HEK293 (cell line): Measurements from ENCODE around the gene LYST.

ENCODE experiments used
- GLIS2 ChIP-seq: fragments of 450-650 bp; formaldehyde crosslinking; IDR thresholded peaks from 2 replicates; pipeline ENCODE4 v1.5.1; 2016; ENCODE audit warnings: missing biosample characterization, missing genetic modification characterization
- OVOL3 ChIP-seq: fragments of 450-650 bp; formaldehyde crosslinking; IDR thresholded peaks from 2 replicates; pipeline ENCODE4 v1.5.1; 2016; ENCODE audit warnings: missing biosample characterization, missing genetic modification characterization
- PRDM1 ChIP-seq: fragments of 450-650 bp; formaldehyde crosslinking; IDR thresholded peaks from 2 replicates; pipeline ENCODE4; 2016; ENCODE audit warnings: missing biosample characterization, missing genetic modification characterization
- RBAK ChIP-seq: fragments of 450-650 bp; formaldehyde crosslinking; IDR thresholded peaks from 2 replicates; pipeline ENCODE4 v1.5.1; 2016; ENCODE audit warnings: missing biosample characterization, missing genetic modification characterization
- SCRT1 ChIP-seq: fragments of 450-650 bp; formaldehyde crosslinking; IDR thresholded peaks from 2 replicates; pipeline ENCODE4 v1.5.1; 2016; ENCODE audit warnings: missing biosample characterization, missing genetic modification characterization, borderline replicate concordance
- SP2 ChIP-seq: fragments of 450-650 bp; formaldehyde crosslinking; IDR thresholded peaks from 2 replicates; pipeline ENCODE4 v1.5.1; 2016; ENCODE audit warnings: missing biosample characterization, missing genetic modification characterization
- SP3 ChIP-seq: fragments of 450-650 bp; formaldehyde crosslinking; IDR thresholded peaks from 2 replicates; pipeline ENCODE4 v1.5.1; 2016; ENCODE audit warnings: missing biosample characterization, missing genetic modification characterization
- ZBTB10 ChIP-seq: fragments of 450-650 bp; formaldehyde crosslinking; IDR thresholded peaks from 2 replicates; pipeline ENCODE4 v1.5.1; 2016; ENCODE audit warnings: missing biosample characterization, missing genetic modification characterization
- ZBTB21 ChIP-seq: fragments of 450-650 bp; formaldehyde crosslinking; IDR thresholded peaks from 2 replicates; pipeline ENCODE4 v1.5.1; 2017; ENCODE audit warnings: missing biosample characterization, missing genetic modification characterization
- ZBTB7A ChIP-seq: fragments of 450-650 bp; formaldehyde crosslinking; IDR thresholded peaks from 2 replicates; pipeline ENCODE4 v1.5.1; 2016; ENCODE audit warnings: low read depth, missing biosample characterization, missing genetic modification characterization
- ZBTB8A ChIP-seq: fragments of 450-650 bp; formaldehyde crosslinking; IDR thresholded peaks from 2 replicates; pipeline ENCODE4 v1.5.1; 2016; ENCODE audit warnings: missing biosample characterization, missing genetic modification characterization
- ZFP3 ChIP-seq: fragments of 450-650 bp; formaldehyde crosslinking; IDR thresholded peaks from 2 replicates; pipeline ENCODE4 v1.5.1; 2016; ENCODE audit warnings: low read depth, missing biosample characterization, missing genetic modification characterization
- ZIC2 ChIP-seq: fragments of 450-650 bp; formaldehyde crosslinking; IDR thresholded peaks from 2 replicates; pipeline ENCODE4 v1.5.1; 2016; ENCODE audit warnings: missing biosample characterization, missing genetic modification characterization
- ZNF148 ChIP-seq: fragments of 450-650 bp; formaldehyde crosslinking; IDR thresholded peaks from 2 replicates; pipeline ENCODE4 v1.5.0; 2017; ENCODE audit warnings: missing biosample characterization, missing genetic modification characterization, borderline replicate concordance
- ZNF37A ChIP-seq: fragments of 450-650 bp; IDR thresholded peaks from 2 replicates; pipeline ENCODE4 v1.5.1; 2018; ENCODE audit warnings: missing biosample characterization, missing genetic modification characterization
- ZNF423 ChIP-seq: fragments of 450-650 bp; formaldehyde crosslinking; IDR thresholded peaks from 2 replicates; pipeline ENCODE4 v1.5.1; 2016; ENCODE audit warnings: missing biosample characterization, missing genetic modification characterization
- ZNF521 ChIP-seq: fragments of 450-650 bp; formaldehyde crosslinking; IDR thresholded peaks from 2 replicates; pipeline ENCODE4 v1.5.1; 2017; ENCODE audit warnings: missing biosample characterization, mild to moderate bottlenecking, missing genetic modification characterization
- ZNF544 ChIP-seq: fragments of 450-650 bp; formaldehyde crosslinking; IDR thresholded peaks from 2 replicates; pipeline ENCODE4 v1.5.0; 2017; ENCODE audit warnings: missing biosample characterization, missing genetic modification characterization
- ZNF549 ChIP-seq: fragments of 450-650 bp; IDR thresholded peaks from 2 replicates; pipeline ENCODE4 v1.5.1; 2018; ENCODE audit warnings: missing biosample characterization, missing genetic modification characterization, mild to moderate bottlenecking, inconsistent platforms, moderate library complexity
- ZNF561 ChIP-seq: fragments of 450-650 bp; IDR thresholded peaks from 2 replicates; pipeline ENCODE4 v1.5.1; 2018; ENCODE audit warnings: missing biosample characterization, missing genetic modification characterization, borderline replicate concordance
- ZNF645 ChIP-seq: fragments of 450-650 bp; formaldehyde crosslinking; IDR thresholded peaks from 2 replicates; pipeline ENCODE4; 2016; ENCODE audit warnings: missing biosample characterization, missing genetic modification characterization
- ZNF76 ChIP-seq: fragments of 450-650 bp; formaldehyde crosslinking; IDR thresholded peaks from 2 replicates; pipeline ENCODE4; 2016; ENCODE audit warnings: low read depth, missing biosample characterization, missing genetic modification characterization, borderline replicate concordance
- ZNF768 ChIP-seq: fragments of 450-650 bp; formaldehyde crosslinking; IDR thresholded peaks from 2 replicates; pipeline ENCODE4 v1.5.1; 2018; ENCODE audit warnings: missing biosample characterization, mild to moderate bottlenecking, missing genetic modification characterization
- ZNF785 ChIP-seq: fragments of 450-650 bp; formaldehyde crosslinking; IDR thresholded peaks from 2 replicates; pipeline ENCODE4 v1.5.1; 2016; ENCODE audit warnings: missing biosample characterization, missing genetic modification characterization
- ZNF837 ChIP-seq: fragments of 450-650 bp; formaldehyde crosslinking; IDR thresholded peaks from 2 replicates; pipeline ENCODE4 v1.5.1; 2016; ENCODE audit warnings: missing biosample characterization, missing genetic modification characterization
- ZSCAN30 ChIP-seq: fragments of 450-650 bp; IDR thresholded peaks from 2 replicates; pipeline ENCODE4 v1.5.1; 2018; ENCODE audit warnings: missing biosample characterization, mild to moderate bottlenecking, missing genetic modification characterization, moderate library complexity
- TF ChIP-seq, protein P1 (sequence below): fragments of 450-650 bp; IDR thresholded peaks from 2 replicates; pipeline ENCODE4 v1.5.1; 2018; ENCODE audit warnings: missing biosample characterization, missing genetic modification characterization
- TF ChIP-seq, protein P2 (sequence below): fragments of 450-650 bp; formaldehyde crosslinking; IDR thresholded peaks from 2 replicates; pipeline ENCODE4 v1.5.1; 2016; ENCODE audit warnings: missing biosample characterization, missing genetic modification characterization

Gene LYST

DNA sequence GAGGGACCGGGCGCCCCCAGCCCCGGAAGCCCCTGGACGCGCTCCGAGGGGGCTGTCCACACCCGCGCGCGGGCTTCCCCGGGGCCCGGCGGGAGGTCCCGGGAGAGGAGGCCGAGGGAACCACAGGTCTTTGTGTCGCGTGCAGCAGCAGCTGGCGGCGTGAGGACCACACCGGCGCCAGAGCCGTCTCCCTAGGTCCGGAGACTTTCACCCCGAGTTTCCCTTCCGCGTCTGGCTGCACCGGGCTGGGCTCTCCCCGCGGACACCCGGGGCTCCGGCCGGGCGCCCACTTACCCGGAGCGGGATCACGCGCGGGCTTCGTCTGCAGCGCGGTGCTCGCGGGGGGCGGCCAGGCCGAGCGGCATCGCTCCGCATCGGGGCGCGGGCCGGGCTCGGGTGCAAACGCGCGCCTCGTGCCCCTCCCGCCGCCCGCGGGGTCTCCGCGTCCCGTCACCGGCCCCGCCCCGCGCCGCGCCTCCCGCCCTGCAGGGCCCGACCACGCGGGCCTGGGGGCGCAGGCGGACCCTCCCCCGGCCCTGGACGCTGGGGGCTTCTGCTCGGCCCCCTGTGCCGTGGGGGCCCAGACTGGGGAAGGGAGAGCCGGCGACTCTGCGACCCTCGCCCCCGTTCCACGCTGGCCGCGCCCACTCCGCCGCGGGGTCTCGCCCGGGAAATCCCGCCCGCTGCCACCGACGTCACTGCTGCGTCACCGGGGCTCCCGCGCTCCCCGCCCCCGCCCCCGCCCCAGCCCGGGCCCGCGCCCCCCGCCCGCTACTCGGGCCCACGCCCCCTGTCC lies 217.1 kb downstream of the LYST start, which contains the start of gene GNG4 (continued):
- no peak for TF ChIP-seq ZNF148 (tag by site-specific recombination)
- peak; percentile 51 for TF ChIP-seq ZBTB8A
- TF ChIP-seq ZNF768 (tag by site-specific recombination): no peak
- TF ChIP-seq ZNF76 (tag by site-specific recombination): peak; percentile 39; the same call in 1 of the 2 replicates
- no peak for TF ChIP-seq ZNF521
- TF ChIP-seq SP3 (tag by site-specific recombination): peak; percentile 61
- TF ChIP-seq ZNF549 (tag by site-specific recombination): no peak
- TF ChIP-seq ZNF423: 0 out of 2 replicates have a peak, but pooled peaks have one; percentile 13
- no peak for TF ChIP-seq ZNF37A
- TF ChIP-seq, protein P1, sequence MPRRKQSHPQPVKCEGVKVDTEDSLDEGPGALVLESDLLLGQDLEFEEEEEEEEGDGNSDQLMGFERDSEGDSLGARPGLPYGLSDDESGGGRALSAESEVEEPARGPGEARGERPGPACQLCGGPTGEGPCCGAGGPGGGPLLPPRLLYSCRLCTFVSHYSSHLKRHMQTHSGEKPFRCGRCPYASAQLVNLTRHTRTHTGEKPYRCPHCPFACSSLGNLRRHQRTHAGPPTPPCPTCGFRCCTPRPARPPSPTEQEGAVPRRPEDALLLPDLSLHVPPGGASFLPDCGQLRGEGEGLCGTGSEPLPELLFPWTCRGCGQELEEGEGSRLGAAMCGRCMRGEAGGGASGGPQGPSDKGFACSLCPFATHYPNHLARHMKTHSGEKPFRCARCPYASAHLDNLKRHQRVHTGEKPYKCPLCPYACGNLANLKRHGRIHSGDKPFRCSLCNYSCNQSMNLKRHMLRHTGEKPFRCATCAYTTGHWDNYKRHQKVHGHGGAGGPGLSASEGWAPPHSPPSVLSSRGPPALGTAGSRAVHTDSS (tag by site-specific recombination): no peak
- TF ChIP-seq ZBTB10: 0 out of 2 replicates have a peak, but pooled peaks have one; percentile 12
- TF ChIP-seq ZSCAN30 (tag by site-specific recombination): 0 out of 2 replicates have a peak, but pooled peaks have one; percentile 4
- peak; percentile 94 for TF ChIP-seq GLIS2
- TF ChIP-seq, protein P2, sequence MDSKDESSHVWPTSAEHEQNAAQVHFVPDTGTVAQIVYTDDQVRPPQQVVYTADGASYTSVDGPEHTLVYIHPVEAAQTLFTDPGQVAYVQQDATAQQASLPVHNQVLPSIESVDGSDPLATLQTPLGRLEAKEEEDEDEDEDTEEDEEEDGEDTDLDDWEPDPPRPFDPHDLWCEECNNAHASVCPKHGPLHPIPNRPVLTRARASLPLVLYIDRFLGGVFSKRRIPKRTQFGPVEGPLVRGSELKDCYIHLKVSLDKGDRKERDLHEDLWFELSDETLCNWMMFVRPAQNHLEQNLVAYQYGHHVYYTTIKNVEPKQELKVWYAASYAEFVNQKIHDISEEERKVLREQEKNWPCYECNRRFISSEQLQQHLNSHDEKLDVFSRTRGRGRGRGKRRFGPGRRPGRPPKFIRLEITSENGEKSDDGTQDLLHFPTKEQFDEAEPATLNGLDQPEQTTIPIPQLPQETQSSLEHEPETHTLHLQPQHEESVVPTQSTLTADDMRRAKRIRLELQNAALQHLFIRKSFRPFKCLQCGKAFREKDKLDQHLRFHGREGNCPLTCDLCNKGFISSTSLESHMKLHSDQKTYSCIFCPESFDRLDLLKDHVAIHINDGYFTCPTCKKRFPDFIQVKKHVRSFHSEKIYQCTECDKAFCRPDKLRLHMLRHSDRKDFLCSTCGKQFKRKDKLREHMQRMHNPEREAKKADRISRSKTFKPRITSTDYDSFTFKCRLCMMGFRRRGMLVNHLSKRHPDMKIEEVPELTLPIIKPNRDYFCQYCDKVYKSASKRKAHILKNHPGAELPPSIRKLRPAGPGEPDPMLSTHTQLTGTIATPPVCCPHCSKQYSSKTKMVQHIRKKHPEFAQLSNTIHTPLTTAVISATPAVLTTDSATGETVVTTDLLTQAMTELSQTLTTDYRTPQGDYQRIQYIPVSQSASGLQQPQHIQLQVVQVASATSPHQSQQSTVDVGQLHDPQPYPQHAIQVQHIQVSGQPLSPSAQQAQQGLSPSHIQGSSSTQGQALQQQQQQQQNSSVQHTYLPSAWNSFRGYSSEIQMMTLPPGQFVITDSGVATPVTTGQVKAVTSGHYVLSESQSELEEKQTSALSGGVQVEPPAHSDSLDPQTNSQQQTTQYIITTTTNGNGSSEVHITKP (tag by site-specific recombination): peak; percentile 87
- peak; percentile 40; the same call in 1 of the 2 replicates for TF ChIP-seq SP2
- TF ChIP-seq ZNF561 (tag by site-specific recombination): peak; percentile 44
- TF ChIP-seq OVOL3 (tag by site-specific recombination): no peak
- TF ChIP-seq ZNF837: 0 out of 2 replicates have a peak, but pooled peaks have one; percentile 15
- TF ChIP-seq ZIC2 (tag by site-specific recombination): peak; percentile 67
- TF ChIP-seq ZBTB7A (tag by site-specific recombination): peak; percentile 38; the same call in 1 of the 2 replicates
- TF ChIP-seq ZNF544 (tag by site-specific recombination): no peak
- no peak for TF ChIP-seq ZFP3 (tag by site-specific recombination)
- no peak for TF ChIP-seq RBAK (tag by site-specific recombination)
- no peak for TF ChIP-seq ZNF645
- TF ChIP-seq SCRT1 (tag by site-specific recombination): no peak
- TF ChIP-seq PRDM1 (tag by site-specific recombination): 0 out of 2 replicates have a peak, but pooled peaks have one; percentile 16
- TF ChIP-seq ZBTB21: peak; percentile 44; the same call in 1 of the 2 replicates
- TF ChIP-seq ZNF785: 0 out of 2 replicates have a peak, but pooled peaks have one; percentile 3
